Measurements from ENCODE around the gene EBLN2. TPM values are rescaled to one million over a fixed set of nuclear protein-coding genes. Genes with fewer than 3 reads are reported as not detected.

Gene EBLN2
- total and polyA plus RNA-seq, 4 donors = 0.92 to 7.8 (median 5.1) TPM; not detected in 1

- DNase-seq = no peak
- Histone ChIP-seq H3K9me3 (ENCODE audit: control insufficient read depth, low read length) (no peaks in the 10 kb centered on the region), H3K27ac (ENCODE audit: low read depth in 1 of 2, low read length in 2 of 2) (no peak overlapping the region), H3K36me3 (ENCODE audit: control insufficient read depth in 1 of 2, insufficient read depth in 2 of 2, low read length in 1 of 2) (no peaks in the 10 kb centered on the region), H3K4me1 (ENCODE audit: control insufficient read depth in 1 of 2, insufficient read depth in 2 of 2, low read length in 2 of 2) (no peaks in the 10 kb centered on the region), H3K4me3 (ENCODE audit: low read length in 2 of 2) (no peak overlapping the region), H3K27me3 (ENCODE audit: control insufficient read depth in 1 of 2, insufficient read depth in 2 of 2, low read length in 1 of 2) (no peaks in the 10 kb centered on the region)
- intact Hi-C loops (cut with DNase I) = loop anchor here (5.0 to 10.0 kb wide), 4 partner anchors 149 to 1369 kb away; partner anchors contain the start of gene EIF4E3 (in 1 of the 2)
- WGBS, 2 donors = 88 to 98% methylated on average over 2 of the region's 2 CpGs
- ATAC-seq (ENCODE audit: low FRiP score) = no peak
Observed at GRCh38 chr3:73084170-73084569, 22.7 kb downstream of the EBLN2 start.

- 21 to 24% methylated on average over 8 of the region's 8 CpGs for WGBS, 2 donors
- Histone ChIP-seq H3K9me3 (ENCODE audit: control insufficient read depth, low read length) (no peaks in the 10 kb centered on the region), H3K4me1 (ENCODE audit: control insufficient read depth in 1 of 2, insufficient read depth in 2 of 2, low read length in 2 of 2) (no peaks in the 10 kb centered on the region), H3K27ac (ENCODE audit: low read depth in 1 of 2, low read length in 2 of 2) (no peak overlapping the region), H3K27me3 (ENCODE audit: control insufficient read depth in 1 of 2, insufficient read depth in 2 of 2, low read length in 1 of 2) (no peaks in the 10 kb centered on the region), H3K36me3 (ENCODE audit: control insufficient read depth in 1 of 2, insufficient read depth in 2 of 2, low read length in 1 of 2) (no peaks in the 10 kb centered on the region), H3K4me3 (ENCODE audit: low read length in 2 of 2) (no peak overlapping the region)
- ATAC-seq (ENCODE audit: low FRiP score) = peak; percentile 83
- intact Hi-C loops (cut with DNase I) = loop anchor here (5.0 to 10.0 kb wide), 4 partner anchors 151 to 1371 kb away; partner anchors contain the start of gene EIF4E3 (in 1 of the 2)
- DNase-seq = no peak
Observed at GRCh38 chr3:73086071-73086494, 24.6 kb downstream of the EBLN2 start.

- H3K27ac ChIP-seq (ENCODE audit: low read depth in 1 of 2, low read length in 2 of 2) = no peak overlapping the region
- H3K4me3 ChIP-seq (ENCODE audit: low read length in 2 of 2) = no peak overlapping the region
- H3K9me3 ChIP-seq (ENCODE audit: control insufficient read depth, low read length) = peaks cover 1% of the 10 kb centered on the region
- ATAC-seq (ENCODE audit: low FRiP score) (no peak), DNase-seq (no peak)
- intact Hi-C loops (cut with DNase I) = no loop called here
- H3K27me3 ChIP-seq (ENCODE audit: control insufficient read depth in 1 of 2, insufficient read depth in 2 of 2, low read length in 1 of 2) = no peaks in the 10 kb centered on the region
- WGBS, 2 donors = 91 to 98% methylated on average over 6 of the region's 6 CpGs
- H3K4me1 ChIP-seq (ENCODE audit: control insufficient read depth in 1 of 2, insufficient read depth in 2 of 2, low read length in 2 of 2) = no peaks in the 10 kb centered on the region
- no peaks in the 10 kb centered on the region for H3K36me3 ChIP-seq (ENCODE audit: control insufficient read depth in 1 of 2, insufficient read depth in 2 of 2, low read length in 1 of 2)
Observed at GRCh38 chr3:73094129-73094528, 32.7 kb downstream of the EBLN2 start.

GRCh38 chr3:73094951-73095350 lies 33.5 kb downstream of the EBLN2 start:
- Histone ChIP-seq H3K4me3 (ENCODE audit: low read length in 2 of 2) (no peak overlapping the region), H3K27me3 (ENCODE audit: control insufficient read depth in 1 of 2, insufficient read depth in 2 of 2, low read length in 1 of 2) (no peaks in the 10 kb centered on the region), H3K4me1 (ENCODE audit: control insufficient read depth in 1 of 2, insufficient read depth in 2 of 2, low read length in 2 of 2) (no peaks in the 10 kb centered on the region), H3K9me3 (ENCODE audit: control insufficient read depth, low read length) (peaks cover 1% of the 10 kb centered on the region), H3K27ac (ENCODE audit: low read depth in 1 of 2, low read length in 2 of 2) (no peak overlapping the region), H3K36me3 (ENCODE audit: control insufficient read depth in 1 of 2, insufficient read depth in 2 of 2, low read length in 1 of 2) (no peaks in the 10 kb centered on the region)
- ATAC-seq (ENCODE audit: low FRiP score) (no peak), DNase-seq (no peak)
- intact Hi-C loops (cut with DNase I) = no loop called here
- 82 to 86% methylated on average over 12 of the region's 12 CpGs for WGBS, 2 donors

- peaks cover 1% of the 10 kb centered on the region for H3K9me3 ChIP-seq (ENCODE audit: control insufficient read depth, low read length)
- H3K27ac ChIP-seq (ENCODE audit: low read depth in 1 of 2, low read length in 2 of 2) = no peak overlapping the region
- no peaks in the 10 kb centered on the region for H3K4me1 ChIP-seq (ENCODE audit: control insufficient read depth in 1 of 2, insufficient read depth in 2 of 2, low read length in 2 of 2)
- WGBS, 2 donors = 86 to 96% methylated on average over 2 of the region's 2 CpGs
- no peak for ATAC-seq (ENCODE audit: low FRiP score)
- intact Hi-C loops (cut with DNase I) = no loop called here
- no peaks in the 10 kb centered on the region for H3K36me3 ChIP-seq (ENCODE audit: control insufficient read depth in 1 of 2, insufficient read depth in 2 of 2, low read length in 1 of 2)
- no peak for DNase-seq
- H3K4me3 ChIP-seq (ENCODE audit: low read length in 2 of 2) = no peak overlapping the region
- H3K27me3 ChIP-seq (ENCODE audit: control insufficient read depth in 1 of 2, insufficient read depth in 2 of 2, low read length in 1 of 2) = no peaks in the 10 kb centered on the region
Observed at GRCh38 chr3:73096169-73096568, 34.7 kb downstream of the EBLN2 start.

GRCh38 chr3:73098026-73098425 lies 36.6 kb downstream of the EBLN2 start:
- intact Hi-C loops (cut with DNase I) = no loop called here
- no peaks in the 10 kb centered on the region for H3K27me3 ChIP-seq (ENCODE audit: control insufficient read depth in 1 of 2, insufficient read depth in 2 of 2, low read length in 1 of 2)
- H3K4me3 ChIP-seq (ENCODE audit: low read length in 2 of 2) = no peak overlapping the region
- ATAC-seq (ENCODE audit: low FRiP score) = no peak
- H3K9me3 ChIP-seq (ENCODE audit: control insufficient read depth, low read length) = peaks cover 1% of the 10 kb centered on the region
- WGBS, 2 donors = 95 to 96% methylated on average over 2 of the region's 2 CpGs
- H3K4me1 ChIP-seq (ENCODE audit: control insufficient read depth in 1 of 2, insufficient read depth in 2 of 2, low read length in 2 of 2) = no peaks in the 10 kb centered on the region
- H3K27ac ChIP-seq (ENCODE audit: low read depth in 1 of 2, low read length in 2 of 2) = no peak overlapping the region
- no peaks in the 10 kb centered on the region for H3K36me3 ChIP-seq (ENCODE audit: control insufficient read depth in 1 of 2, insufficient read depth in 2 of 2, low read length in 1 of 2)
- DNase-seq = no peak

- H3K27me3 ChIP-seq (ENCODE audit: control insufficient read depth in 1 of 2, insufficient read depth in 2 of 2, low read length in 1 of 2) = no peaks in the 10 kb centered on the region
- H3K27ac ChIP-seq (ENCODE audit: low read depth in 1 of 2, low read length in 2 of 2) = no peak overlapping the region
- ATAC-seq (ENCODE audit: low FRiP score) (no peak), DNase-seq (no peak)
- no peak overlapping the region for H3K4me3 ChIP-seq (ENCODE audit: low read length in 2 of 2)
- peaks cover 1% of the 10 kb centered on the region for H3K9me3 ChIP-seq (ENCODE audit: control insufficient read depth, low read length)
- H3K36me3 ChIP-seq (ENCODE audit: control insufficient read depth in 1 of 2, insufficient read depth in 2 of 2, low read length in 1 of 2) = no peaks in the 10 kb centered on the region
- 89 to 94% methylated on average over 1 of the region's 1 CpG for WGBS, 2 donors
- H3K4me1 ChIP-seq (ENCODE audit: control insufficient read depth in 1 of 2, insufficient read depth in 2 of 2, low read length in 2 of 2) = no peaks in the 10 kb centered on the region
- intact Hi-C loops (cut with DNase I) = no loop called here
Observed at GRCh38 chr3:73098873-73099272, 37.4 kb downstream of the EBLN2 start.

GRCh38 chr3:73100741-73101559 lies 39.5 kb downstream of the EBLN2 start:
- no peaks in the 10 kb centered on the region for H3K27me3 ChIP-seq (ENCODE audit: control insufficient read depth in 1 of 2, insufficient read depth in 2 of 2, low read length in 1 of 2)
- H3K9me3 ChIP-seq (ENCODE audit: control insufficient read depth, low read length) = peaks cover 1% of the 10 kb centered on the region
- H3K4me3 ChIP-seq (ENCODE audit: low read length in 2 of 2) = no peak overlapping the region
- DNase-seq (peak; percentile 83 to 90), ATAC-seq (ENCODE audit: low FRiP score) (peak; percentile 87)
- no peaks in the 10 kb centered on the region for H3K36me3 ChIP-seq (ENCODE audit: control insufficient read depth in 1 of 2, insufficient read depth in 2 of 2, low read length in 1 of 2)
- no peaks in the 10 kb centered on the region for H3K4me1 ChIP-seq (ENCODE audit: control insufficient read depth in 1 of 2, insufficient read depth in 2 of 2, low read length in 2 of 2)
- WGBS, 2 donors = 29 to 33% methylated on average over 9 of the region's 9 CpGs
- intact Hi-C loops (cut with DNase I) = loop anchor here (1.0 to 10.0 kb wide), 5 partner anchors 331 to 754 kb away; no protein-coding TSS in a partner anchor
- H3K27ac ChIP-seq (ENCODE audit: low read depth in 1 of 2, low read length in 2 of 2) = no peak overlapping the region

- Histone ChIP-seq H3K4me3 (ENCODE audit: low read length in 2 of 2) (no peak overlapping the region), H3K36me3 (ENCODE audit: control insufficient read depth in 1 of 2, insufficient read depth in 2 of 2, low read length in 1 of 2) (no peaks in the 10 kb centered on the region), H3K27ac (ENCODE audit: low read depth in 1 of 2, low read length in 2 of 2) (no peak overlapping the region), H3K4me1 (ENCODE audit: control insufficient read depth in 1 of 2, insufficient read depth in 2 of 2, low read length in 2 of 2) (no peaks in the 10 kb centered on the region), H3K27me3 (ENCODE audit: control insufficient read depth in 1 of 2, insufficient read depth in 2 of 2, low read length in 1 of 2) (no peaks in the 10 kb centered on the region), H3K9me3 (ENCODE audit: control insufficient read depth, low read length) (peaks cover 1% of the 10 kb centered on the region)
- ATAC-seq (ENCODE audit: low FRiP score) (no peak), DNase-seq (no peak)
- WGBS, 2 donors = 82 to 83% methylated on average over 2 of the region's 2 CpGs
- intact Hi-C loops (cut with DNase I) = loop anchor here (1.0 to 10.0 kb wide), 5 partner anchors 330 to 753 kb away; no protein-coding TSS in a partner anchor
Observed at GRCh38 chr3:73101881-73102280, 40.4 kb downstream of the EBLN2 start.

Measured in aorta (tissue), 5 donors.